ENCODE measurements around the gene OR4C5.
"Not testable (repeated sequence)": the region's sequence is repeated elsewhere in the genome, so short reads cannot be mapped to it uniquely, and the experiment has no call there.

Gene OR4C5

GRCh38 chr11:48366365-48366764, at the start of gene OR4C5:
OR4C5 (minus strand) TSS chr11:48366465; CDS start chr11:48366465, 0 bp downstream.
- DNase-seq, result no peak

- DNase-seq, result no peak
Observed at GRCh38 chr11:48384670-48385069, 18.4 kb upstream of the OR4C5 start.

- DNase-seq, result not testable (repeated sequence)
Observed at GRCh38 chr11:48384151-48384550, 17.9 kb upstream of the OR4C5 start.

- DNase-seq, result not testable (repeated sequence)
Observed at GRCh38 chr11:48361289-48361688, 5.0 kb downstream of the OR4C5 start.

- DNase-seq, result no peak
Observed at GRCh38 chr11:48354677-48355076, 11.6 kb downstream of the OR4C5 start.

- DNase-seq, result no peak
Observed at GRCh38 chr11:48354013-48354412, 12.3 kb downstream of the OR4C5 start.

- DNase-seq, result not testable (repeated sequence)
Observed at GRCh38 chr11:48346286-48346685, 20.0 kb downstream of the OR4C5 start.

GRCh38 chr11:48342505-48342904, 23.8 kb downstream of the OR4C5 start:
- DNase-seq, result not testable (repeated sequence)

GRCh38 chr11:48341466-48341865, 24.8 kb downstream of the OR4C5 start:
- DNase-seq, result no peak

- not testable (repeated sequence) for DNase-seq
Observed at GRCh38 chr11:48324620-48325019, 41.6 kb downstream of the OR4C5 start, which contains the start of gene OR4C3. OR4C3 (plus strand) TSS chr11:48324920; CDS start chr11:48325022, 102 bp downstream.

- not testable (repeated sequence) for DNase-seq
Observed at GRCh38 chr11:48319813-48320212, 46.5 kb downstream of the OR4C5 start.

Data from KG1 (cell line).